Inflammatory macrophage treated with lipopolysaccharide for 1 hour (primary cell): ENCODE results near the gene KDM1A.

Source experiments
- DNase-seq, 2 donors: peaks; one replicate each; pipeline ENCODE4 v3.0.0-alpha.2; 2020 to 2022

Gene KDM1A

DNA sequence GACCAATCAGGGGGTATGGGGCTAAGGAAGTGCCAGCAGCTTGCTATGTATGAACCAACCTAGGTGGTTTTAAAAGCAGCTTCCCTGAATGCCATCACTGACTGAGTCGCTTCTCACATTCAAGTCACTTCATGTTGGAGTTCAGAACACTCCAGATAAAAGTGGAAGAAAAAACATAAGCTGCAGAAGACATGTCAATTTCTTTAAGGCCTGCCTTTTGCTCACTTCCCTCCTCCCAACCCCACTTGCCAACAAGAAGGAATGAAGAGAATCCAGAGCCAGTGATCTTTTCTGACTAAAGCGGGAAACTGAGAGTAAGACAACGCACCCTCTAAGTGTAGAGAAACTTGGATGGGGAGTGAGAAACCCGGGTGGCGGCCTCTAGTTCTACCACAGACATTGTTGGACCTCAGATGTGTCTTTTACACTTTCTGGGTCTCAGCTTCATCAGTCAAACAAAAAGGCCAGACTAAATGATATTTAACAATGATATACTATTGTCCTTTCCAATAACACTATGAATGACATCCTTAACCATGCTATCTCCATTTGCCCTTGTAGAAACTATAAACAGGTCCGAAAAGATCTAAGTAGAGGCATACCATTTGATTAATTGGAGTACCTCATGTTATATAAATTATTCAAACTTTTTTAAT lies 95.3 kb downstream of the KDM1A start:
- DNase-seq: no peak

- DNase-seq: no peak
Measured at GRCh38 chr1:23116216-23116836, 97.1 kb downstream of the KDM1A start.

DNA sequence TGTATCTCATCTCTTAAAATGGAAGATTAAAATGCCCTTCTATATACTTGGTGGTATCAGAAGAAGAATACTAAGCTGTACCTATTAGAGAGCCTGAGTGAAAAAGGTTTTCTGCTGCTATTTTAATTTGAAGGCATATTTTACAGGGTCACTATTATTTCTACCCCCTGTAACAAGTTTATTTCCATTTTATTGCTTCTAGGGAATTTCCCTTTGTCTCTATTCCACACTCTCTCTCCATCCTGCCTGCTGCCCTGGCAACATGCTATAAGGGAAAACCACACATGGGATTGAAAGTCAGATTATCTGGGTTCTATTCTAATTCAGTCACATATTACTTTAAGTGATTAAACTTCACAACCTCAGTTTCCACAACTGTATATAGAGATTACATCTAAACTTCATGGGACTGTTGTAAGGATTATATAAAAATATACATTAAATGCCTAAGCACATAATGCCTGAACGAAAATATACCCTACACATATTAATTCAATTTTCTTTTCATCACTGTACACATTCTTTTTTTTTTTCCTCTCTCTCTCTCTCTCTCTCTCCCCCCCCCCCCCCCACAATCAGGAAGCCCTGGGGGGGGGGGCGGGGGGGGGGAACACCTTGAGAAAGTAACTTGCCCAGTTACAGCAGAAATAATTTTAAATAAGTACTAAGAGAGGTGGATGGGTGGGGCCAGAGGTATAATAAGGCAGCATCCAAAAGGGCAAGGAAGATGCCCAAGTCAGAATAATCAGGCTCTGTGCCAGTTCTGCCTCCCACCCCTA lies 97.8 kb downstream of the KDM1A start:
- no peak for DNase-seq

DNA sequence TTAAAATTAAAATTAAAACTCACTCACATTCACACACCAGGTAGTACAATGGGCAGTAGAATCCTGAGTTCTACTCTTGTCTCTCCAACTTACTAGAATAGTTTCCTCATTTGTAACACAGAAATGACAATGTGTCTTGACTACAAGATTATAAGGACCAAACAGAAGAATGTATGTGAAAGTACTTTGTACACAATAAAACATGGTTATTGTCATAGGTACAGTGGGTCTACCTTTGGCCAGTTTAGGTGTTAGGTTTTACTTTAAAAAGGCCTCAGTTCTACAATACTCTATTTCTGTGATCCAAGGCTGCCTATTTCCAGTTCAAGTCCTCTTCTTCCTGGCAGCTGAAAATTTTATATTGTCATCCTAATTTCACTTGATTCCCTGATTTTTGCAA lies 99.1 kb downstream of the KDM1A start:
- no peak for DNase-seq

GRCh38 chr1:23118957-23119792 lies 99.9 kb downstream of the KDM1A start:
- no peak for DNase-seq

- no peak for DNase-seq
Measured at GRCh38 chr1:23120383-23120782, 101.1 kb downstream of the KDM1A start.

DNA sequence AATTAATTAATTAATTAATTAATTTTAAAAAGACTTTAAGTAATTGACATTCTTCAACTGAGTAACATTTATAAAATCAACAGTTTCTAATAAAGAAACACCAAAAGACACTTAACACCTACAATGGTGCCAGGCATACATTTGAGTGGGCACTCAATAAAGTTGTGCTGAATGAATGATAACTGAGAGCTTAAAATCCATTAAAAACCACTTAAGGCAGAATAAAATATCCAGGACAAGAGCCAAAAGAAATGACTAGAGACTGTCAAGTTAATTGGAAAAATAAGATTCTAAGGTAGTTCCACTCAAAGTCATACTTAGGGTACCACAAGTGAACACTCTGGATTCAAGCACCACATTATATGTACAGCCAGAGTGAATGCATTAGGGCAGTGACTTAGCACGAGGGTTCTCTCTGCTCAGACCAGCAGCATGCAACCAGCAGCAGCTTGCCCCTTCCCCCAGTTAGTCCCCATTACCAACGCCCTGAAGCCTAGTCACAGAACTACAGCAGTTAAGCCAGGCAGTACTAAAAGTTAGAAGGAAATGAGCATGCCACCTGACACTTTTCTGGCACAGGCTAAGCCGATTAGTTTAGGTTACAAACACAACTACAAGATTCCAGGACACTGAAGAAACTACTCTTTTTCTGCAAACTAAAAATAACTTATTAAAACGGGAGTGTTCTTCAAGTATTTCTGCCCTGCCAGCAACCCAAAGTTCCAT lies 102.9 kb downstream of the KDM1A start:
- no peak for DNase-seq

- no peak for DNase-seq
Measured at GRCh38 chr1:23122796-23123195, 103.5 kb downstream of the KDM1A start.

DNA sequence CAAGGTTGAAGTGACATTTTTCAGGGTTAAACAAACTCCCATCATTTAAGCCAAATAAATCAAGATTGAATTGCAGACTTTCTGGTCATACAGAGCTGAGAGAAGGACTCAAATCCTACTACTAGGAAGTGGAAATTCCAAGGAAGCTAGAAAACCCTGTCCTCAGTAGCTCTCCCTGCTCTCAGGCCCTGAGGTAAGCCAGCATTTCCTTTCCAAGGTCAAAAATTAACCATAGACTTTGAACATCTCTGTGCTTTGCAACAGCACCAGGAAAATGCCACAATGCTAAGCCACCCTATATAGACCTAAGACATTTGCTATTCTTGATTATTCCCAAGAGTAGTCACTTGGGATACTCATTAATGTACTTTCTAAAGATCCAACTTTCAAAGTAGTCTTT lies 104.3 kb downstream of the KDM1A start:
- DNase-seq: no peak

GRCh38 chr1:23124259-23125026 lies 105.2 kb downstream of the KDM1A start:
- DNase-seq: no peak

GRCh38 chr1:23125489-23125888 lies 106.2 kb downstream of the KDM1A start:
- DNase-seq: no peak

- DNase-seq: no peak
Measured at GRCh38 chr1:23126200-23126599, 106.9 kb downstream of the KDM1A start.

DNA sequence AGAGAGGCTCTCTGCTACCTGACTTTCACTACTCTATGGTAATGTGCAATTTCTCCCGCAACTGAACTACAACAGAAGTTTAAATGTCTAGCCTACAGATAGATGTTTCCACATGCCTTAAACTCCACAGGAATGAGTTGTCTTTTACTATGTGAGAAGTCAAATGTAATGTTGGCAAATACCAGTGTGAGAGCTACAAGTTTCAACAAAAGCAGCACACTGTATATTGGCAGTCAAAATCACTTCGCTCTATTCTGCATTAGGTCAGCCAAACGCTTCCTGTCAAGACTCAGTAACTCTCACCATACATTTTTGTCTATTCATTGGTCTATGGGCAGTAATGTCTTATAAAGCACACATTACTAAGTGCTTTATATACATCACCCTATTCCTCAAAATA lies 107.5 kb downstream of the KDM1A start:
- DNase-seq: no peak

DNA sequence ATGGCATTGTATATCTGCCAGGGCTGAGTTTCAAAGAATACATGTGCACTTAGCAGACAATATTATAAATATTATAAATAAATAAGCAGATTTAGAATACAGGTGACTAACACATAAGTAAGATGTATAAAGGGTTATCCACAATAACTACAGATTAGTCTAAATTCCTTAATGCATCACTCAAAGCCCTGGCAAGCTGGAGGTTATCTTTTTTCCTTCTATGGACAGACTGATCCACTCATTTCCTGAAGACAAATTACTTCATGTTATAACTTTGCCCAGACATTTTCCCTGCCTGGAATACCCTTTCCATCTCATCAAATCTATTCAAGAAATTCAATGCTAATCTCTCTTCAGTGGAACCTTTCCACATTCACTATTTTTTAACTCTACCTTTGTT lies 110.6 kb downstream of the KDM1A start:
- no peak for DNase-seq

DNA sequence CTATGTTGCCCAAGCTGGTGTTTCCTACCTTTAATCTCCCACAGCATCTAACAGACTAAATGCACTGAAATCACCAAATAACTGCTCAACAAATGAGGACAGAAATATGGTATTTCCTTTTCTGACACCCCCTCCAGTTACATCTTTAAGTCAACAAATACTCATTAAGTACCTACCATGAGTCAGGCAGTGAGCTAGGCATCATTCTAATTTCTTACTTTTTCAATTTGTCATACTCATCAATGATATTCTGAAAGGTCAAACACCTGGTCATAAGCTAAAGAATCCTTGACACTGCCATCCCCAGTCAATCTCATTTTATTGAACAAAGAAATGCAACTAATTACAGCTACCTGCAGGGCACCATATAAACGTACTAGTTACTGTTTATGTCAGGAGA lies 112.8 kb downstream of the KDM1A start:
- no peak for DNase-seq
